Activated CD4-positive, CD25-positive, alpha-beta regulatory T cell (primary cell): ENCODE data around the gene TLR6.
"Not testable (repeated sequence)": the region's sequence is repeated elsewhere in the genome, so short reads cannot be mapped to it uniquely, and the experiment has no call there.

Experiments
- DNase-seq, 4 experiments: peaks; one replicate each; lab custom pipeline; 2025; lab: John Stamatoyannopoulos, UW

TLR6 gene

DNA sequence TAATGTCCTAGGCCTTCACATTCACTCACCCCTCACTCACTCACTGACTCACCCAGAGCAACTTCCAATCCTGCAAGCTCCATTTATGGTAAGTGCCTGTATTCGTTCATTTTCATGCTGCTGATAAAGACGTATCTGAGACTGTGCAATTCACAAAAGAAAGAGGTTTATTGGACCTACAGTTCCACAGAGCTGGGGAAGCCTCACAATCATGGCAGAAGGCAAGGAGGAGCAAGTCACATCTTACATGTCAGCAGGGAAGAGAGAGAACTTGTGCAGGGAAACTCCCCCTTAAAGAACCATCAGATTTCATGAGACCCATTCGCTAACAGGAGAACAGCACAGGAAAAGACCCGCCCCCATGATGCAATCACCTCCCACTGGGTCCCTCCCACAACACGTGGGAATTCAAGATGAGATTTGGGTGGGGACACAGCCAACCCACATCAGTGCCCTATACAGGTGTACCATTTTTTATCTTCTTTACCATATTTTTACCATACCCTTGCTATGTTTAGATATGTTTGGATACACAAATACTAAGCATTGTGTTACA lies 33.8 kb downstream of the TLR6 start:
- DNase-seq, result no peak

GRCh38 chr4:38821739-38822138 lies 34.9 kb downstream of the TLR6 start:
- DNase-seq, result no peak

GRCh38 chr4:38820329-38821061 lies 36.1 kb downstream of the TLR6 start:
- no peak for DNase-seq

GRCh38 chr4:38819569-38819968 lies 37.0 kb downstream of the TLR6 start:
- DNase-seq, result no peak

DNA sequence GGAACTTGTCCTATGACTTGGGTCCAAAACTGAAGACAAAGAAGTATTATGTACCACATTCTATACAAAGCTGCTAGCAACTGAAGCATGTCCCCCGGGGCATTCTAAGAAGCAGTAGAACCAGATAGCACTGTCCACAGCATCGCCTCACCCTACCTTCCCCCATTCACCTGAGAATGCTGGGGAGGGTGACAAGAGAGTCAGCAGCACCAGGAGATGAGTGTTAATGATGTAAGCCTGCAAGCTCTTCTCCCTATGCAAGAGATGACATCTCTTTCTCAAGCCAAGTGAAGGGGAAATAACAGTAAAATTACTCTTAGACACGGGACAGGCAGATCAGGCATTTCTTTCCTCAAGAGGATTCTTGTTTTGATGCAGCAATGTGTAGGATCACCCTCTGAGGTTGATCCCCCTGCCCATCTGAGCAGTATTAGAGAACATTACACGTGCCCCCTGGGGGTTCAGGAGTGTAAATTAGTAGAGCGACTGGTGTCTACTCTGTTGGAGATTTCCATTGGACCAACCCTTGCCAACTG lies 38.1 kb downstream of the TLR6 start:
- no peak for DNase-seq

GRCh38 chr4:38815885-38816782 lies 40.5 kb downstream of the TLR6 start:
- DNase-seq, result no peak

GRCh38 chr4:38814386-38814785 lies 42.2 kb downstream of the TLR6 start:
- no peak for DNase-seq

DNA sequence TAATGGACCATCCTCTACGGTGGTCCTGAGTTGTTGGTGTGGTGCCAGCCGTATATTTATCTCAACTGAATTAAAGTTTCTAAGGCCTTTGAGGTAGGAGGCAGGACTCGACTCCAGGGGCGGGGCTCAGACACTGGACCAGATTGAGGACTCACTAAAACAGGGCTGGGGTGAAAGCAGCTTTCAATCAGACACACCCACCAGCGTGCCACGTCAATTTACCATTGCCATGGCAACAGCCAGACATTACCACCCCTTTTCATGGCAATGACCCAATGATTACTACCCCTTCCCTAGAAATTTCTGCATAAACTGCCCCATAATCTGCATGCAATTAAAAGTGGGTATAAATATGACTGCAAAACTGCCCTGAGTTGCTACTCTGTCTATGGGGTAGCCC lies 45.3 kb downstream of the TLR6 start:
- no peak for DNase-seq

- not testable (repeated sequence) for DNase-seq
Observed at GRCh38 chr4:38807462-38807861, 49.2 kb downstream of the TLR6 start.

DNA sequence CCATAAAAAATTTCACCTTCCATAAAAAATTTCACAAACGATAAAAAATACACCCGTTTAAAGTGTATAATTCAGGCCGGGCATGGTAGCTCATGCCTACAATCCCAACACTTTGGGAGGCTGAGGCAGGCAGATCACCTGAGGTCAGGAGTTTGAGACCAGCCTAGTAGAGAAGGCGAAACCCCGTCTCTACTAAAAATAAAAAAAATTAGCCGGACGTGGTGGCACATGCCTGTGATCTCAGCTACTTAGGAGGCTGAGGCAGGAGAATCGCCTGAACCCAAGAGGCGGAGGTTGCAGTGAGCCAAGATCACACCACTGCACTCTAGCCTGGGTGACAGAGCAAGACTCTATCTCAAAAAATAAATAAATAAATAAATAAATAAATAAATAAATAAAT lies 50.4 kb downstream of the TLR6 start:
- not testable (repeated sequence) for DNase-seq

GRCh38 chr4:38805530-38806145 lies 51.0 kb downstream of the TLR6 start:
- DNase-seq, result no peak

GRCh38 chr4:38804654-38805295 lies 51.8 kb downstream of the TLR6 start, which contains the start of gene TLR1:
TLR1 (minus strand) TSS chr4:38804791; CDS start chr4:38798831, 5,960 bp downstream.
- no peak for DNase-seq

GRCh38 chr4:38803833-38804653 lies 52.6 kb downstream of the TLR6 start:
- no peak for DNase-seq

GRCh38 chr4:38802561-38803355 lies 53.9 kb downstream of the TLR6 start:
- no peak for DNase-seq

- no peak for DNase-seq
Observed at GRCh38 chr4:38800961-38801450, 55.6 kb downstream of the TLR6 start.

GRCh38 chr4:38800366-38800765 lies 56.3 kb downstream of the TLR6 start:
- DNase-seq, result no peak

GRCh38 chr4:38795087-38795486 lies 61.5 kb downstream of the TLR6 start:
- DNase-seq, result no peak

DNA sequence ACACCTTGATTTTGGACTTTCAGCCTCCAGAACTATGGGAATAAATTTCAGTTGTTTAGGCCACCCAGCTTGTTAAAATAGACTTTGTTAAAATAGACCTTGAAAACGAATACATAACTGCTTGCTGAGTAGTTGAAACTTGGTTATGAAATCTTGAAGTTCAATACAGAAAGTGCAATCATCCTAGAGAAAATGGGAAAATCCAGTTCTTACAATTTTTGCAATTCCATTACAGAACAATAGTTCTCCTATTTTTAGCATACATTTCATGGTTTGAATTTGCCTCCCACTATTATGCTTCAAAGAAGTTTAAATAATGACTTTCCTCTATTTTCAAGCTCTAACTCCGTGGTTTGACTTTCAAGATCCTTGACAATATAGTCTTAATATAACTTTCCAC lies 62.6 kb downstream of the TLR6 start:
- no peak for DNase-seq

DNA sequence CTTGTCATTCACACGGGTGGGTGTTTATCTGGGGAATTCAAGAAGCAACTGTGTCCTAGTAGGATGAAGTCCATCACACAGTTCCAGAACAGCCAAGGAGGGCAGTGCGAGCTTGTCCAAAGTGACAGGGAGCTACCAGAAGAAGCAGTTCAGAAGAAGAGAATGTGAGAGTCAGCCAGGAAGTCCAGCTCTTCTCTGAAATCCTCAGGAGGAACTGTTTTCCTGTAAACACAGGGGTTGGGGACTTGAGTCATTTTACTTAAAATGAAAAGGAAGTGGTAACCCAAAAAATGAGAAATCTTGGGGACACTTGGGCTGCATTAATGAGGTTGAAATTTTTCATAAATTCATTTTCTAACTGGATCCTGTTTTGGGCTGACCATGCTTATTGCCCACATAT lies 65.6 kb downstream of the TLR6 start:
- no peak for DNase-seq

- no peak for DNase-seq
Observed at GRCh38 chr4:38788317-38788716, 68.3 kb downstream of the TLR6 start.
